K562 (cell line): ENCODE results near the gene PNRC2. TPM values are rescaled to one million over a fixed set of nuclear protein-coding genes. Genes with fewer than 3 reads are reported as not detected.
A peak's percentile ranks its signal among the peaks of the same experiment; 100 is the strongest.

Source experiments
- ATAC-seq: fragments of 200-7000 bp; cut with Tn5 transposase; 3 replicates; pipeline ENCODE4 v1.9.1; 2020; ENCODE audit warnings: moderate library complexity
- BruUV-seq: library from RNA; stranded (reverse); fragments of 400-500 nt; replicated peaks from 2 replicates; lab custom pipeline; 2021; lab: Mats Ljungman, UMichigan
- CTCF ChIA-PET: fragments of 300-600 bp; formaldehyde crosslinking; extraction: SDS; loops from one replicate; lab custom pipeline; 2021; ENCODE audit warnings: low intra/inter-chr PET ratio; lab: Yijun Ruan, JAX
- POLR2A ChIA-PET: fragments of 300-600, 350-650 bp; sonication (Branson Sonifier 250); formaldehyde crosslinking; extraction: SDS; loops from one replicate; lab custom pipeline; 2021; ENCODE audit warnings: antibody characterized with exemption, inconsistent platforms; lab: Yijun Ruan, JAX
- DNase-seq, 4 experiments: peaks; one replicate each; pipeline versions ENCODE4 v3.0.0 to v3.0.0-alpha.2; 2011 to 2018; ENCODE audit warnings: low spot score in 3 of 4, mixed read lengths in 3 of 4; ENCODE audit errors: extremely low read depth in 1 of 4
- FAIRE-seq: peaks from 2 replicates; lab custom pipeline; 2011; peaks lifted over from hg19 to GRCh38; lab: Jason Lieb, UNC
- H2AFZ ChIP-seq: 2 replicates; pipeline ENCODE4 v1.6.0; 2011; ENCODE audit warnings: low read depth, low read length, control low read depth, inconsistent platforms
- H3K27ac ChIP-seq: fragments of 200-600 bp; 3 replicates; pipeline ENCODE4 v1.8.0; 2011; ENCODE audit warnings: low read depth, mild to moderate bottlenecking, control low read depth, inconsistent platforms, low read length, moderate library complexity, mixed read lengths; ENCODE audit errors: extremely low read depth
- H3K27me3 ChIP-seq, 2 experiments: fragments of 300-600 bp in 1 of 2; 2 replicates in 1 of 2; 3 replicates in 1 of 2; pipeline versions ENCODE4 v1.6.0 to v1.8.0; 2011; ENCODE audit warnings: inconsistent platforms in 2 of 2, low read length in 2 of 2, mild to moderate bottlenecking in 1 of 2, mixed read lengths in 1 of 2, moderate library complexity in 1 of 2; ENCODE audit not compliant: control insufficient read depth in 2 of 2, insufficient read depth in 2 of 2
- H3K36me3 ChIP-seq: fragments of 300-600 bp; 3 replicates; pipeline ENCODE4 v1.8.0; 2011; ENCODE audit warnings: mild to moderate bottlenecking, low read length, inconsistent platforms; ENCODE audit not compliant: control insufficient read depth, insufficient read depth
- H3K4me1 ChIP-seq, 2 experiments: fragments of 200-600 bp in 1 of 2; replicated peaks in 1 of 2; 2 replicates in 1 of 2; 3 replicates in 1 of 2; pipeline versions ENCODE4 v1.5.1 to v1.8.0; 2011; ENCODE audit warnings: inconsistent platforms in 2 of 2, low read length in 2 of 2, mild to moderate bottlenecking in 1 of 2, mixed read lengths in 1 of 2, moderate library complexity in 1 of 2; ENCODE audit not compliant: control insufficient read depth in 2 of 2, insufficient read depth in 2 of 2
- H3K4me2 ChIP-seq: 2 replicates; pipeline ENCODE4 v1.6.1; 2011; ENCODE audit warnings: low read length, control low read depth, inconsistent platforms, mixed read lengths; ENCODE audit not compliant: insufficient read depth
- H3K4me3 ChIP-seq: fragments of 200-600 bp; sonication (generic), shearing (Covaris generic); 2 replicates; pipeline ENCODE4 v1.5.1; 2016; ENCODE audit warnings: control low read depth, inconsistent platforms
- H3K79me2 ChIP-seq: fragments of 200-600 bp; 3 replicates; pipeline ENCODE4 v1.8.0; 2011; ENCODE audit warnings: low read length, inconsistent platforms; ENCODE audit not compliant: control insufficient read depth, insufficient read depth
- H3K9ac ChIP-seq, 2 experiments: 2 replicates each; pipeline versions ENCODE4 v1.6.0 to v1.6.1; 2011; ENCODE audit warnings: low read depth in 2 of 2, low read length in 2 of 2, control low read depth in 1 of 2, inconsistent platforms in 1 of 2, mild to moderate bottlenecking in 1 of 2, mixed read lengths in 1 of 2; ENCODE audit not compliant: insufficient read depth in 1 of 2
- H3K9me1 ChIP-seq: one replicate; pipeline ENCODE4 v1.6.0; 2011; ENCODE audit warnings: inconsistent platforms, mild to moderate bottlenecking, low read length, moderate library complexity; ENCODE audit not compliant: control insufficient read depth, insufficient read depth
- H3K9me3 ChIP-seq: replicated peaks from 2 replicates; pipeline ENCODE4 v1.5.1; 2011; ENCODE audit warnings: low read depth, low read length, inconsistent platforms; ENCODE audit not compliant: control insufficient read depth, insufficient read depth
- H4K20me1 ChIP-seq: replicated peaks from 2 replicates; pipeline ENCODE4 v1.6.1; 2011; ENCODE audit warnings: low read length, inconsistent platforms, mixed read lengths; ENCODE audit not compliant: control insufficient read depth, insufficient read depth
- ELK1 ChIP-seq: sonication (generic); formaldehyde crosslinking; IDR thresholded peaks from 2 replicates; pipeline ENCODE4 v1.8.1; 2022; ENCODE audit warnings: missing genetic modification reagents
- FOXK1 ChIP-seq: sonication (generic); formaldehyde crosslinking; IDR thresholded peaks from 2 replicates; pipeline ENCODE4 v1.8.0; 2022; ENCODE audit warnings: missing genetic modification reagents, mild to moderate bottlenecking, borderline replicate concordance
- GATAD2B ChIP-seq: fragments of 450-650 bp; IDR thresholded peaks from 2 replicates; pipeline ENCODE4 v1.6.1; 2017; ENCODE audit warnings: mild to moderate bottlenecking, borderline replicate concordance
- HMGN3 ChIP-seq: IDR thresholded peaks from 2 replicates; pipeline ENCODE4 v1.6.1; 2011; ENCODE audit warnings: borderline replicate concordance, low read depth, mild to moderate bottlenecking, mixed read lengths, low read length; ENCODE audit not compliant: insufficient read length; ENCODE audit errors: extremely low read depth
- NFIC ChIP-seq: fragments of 450-650 bp; IDR thresholded peaks from 2 replicates; pipeline ENCODE4 v1.6.1; 2017; ENCODE audit warnings: mild to moderate bottlenecking, inconsistent platforms
- RCOR1 ChIP-seq, 2 experiments: IDR thresholded peaks; 2 replicates each; pipeline ENCODE4 v1.6.1; 2012; ENCODE audit warnings: low read depth in 2 of 2, low read length in 2 of 2, borderline replicate concordance in 1 of 2, improper control_type of control experiment in 1 of 2
- RFX1 ChIP-seq: fragments of 450-650 bp; IDR thresholded peaks from 2 replicates; pipeline ENCODE4 v1.6.1; 2016; ENCODE audit warnings: mild to moderate bottlenecking, moderate library complexity
- SMARCA5 ChIP-seq: fragments of 450-650 bp; IDR thresholded peaks from 2 replicates; pipeline ENCODE4 v1.6.1; 2016
- WGBS: fragments of 100-300 bp; shearing (Covaris generic); methylation state at CpG from one replicate; pipeline ENCODE4 v1.1.6; 2016; ENCODE audit warnings: low coverage, mixed read lengths; ENCODE audit not compliant: insufficient coverage; ENCODE audit errors: missing lambda C conversion rate; 5-methylcytosine and 5-hydroxymethylcytosine counted together
- in situ Hi-C: fragments of 300-500 bp; cut with MboI; formaldehyde crosslinking; loops from 4 replicates; pipeline ENCODE4 v1.15.0; 2018; ENCODE audit warnings: inconsistent platforms, mixed read lengths
- intact Hi-C: fragments of 100-400 bp; cut with micrococcal nuclease; formaldehyde crosslinking; loops from 2 replicates; pipeline ENCODE4 v1.14.2; 2022
- polyA plus RNA-seq, 8 experiments: library from polyadenylated mRNA; depleted of rRNA in 4 of 8; stranded (reverse) in 5 of 8; unstranded in 3 of 8; fragments of >200 nt; fragmentation: Nextera tagmentation in 2 of 8; fragmentation: Illumina TruSeq in 1 of 8; extraction: Ambion mirVana in 2 of 8; extraction: Trizol in 1 of 8; gene quantifications; 2 replicates each; pipeline versions ENCODE4 v1.2.1 to v1.2.3, GENCODE V29; 2011 to 2014; ENCODE audit warnings: inconsistent platforms in 1 of 8, missing spikeins in 1 of 8
- total RNA-seq, 7 experiments: library from RNA; depleted of rRNA in 6 of 7; stranded (reverse); fragments of >200 nt in 6 of 7; fragmentation: Illumina TruSeq in 2 of 7; extraction: Trizol in 2 of 7; gene quantifications; 2 replicates each; pipeline versions ENCODE4 v1.2.1 to v1.2.3, GENCODE V29; 2011 to 2021; ENCODE audit warnings: low replicate concordance in 1 of 7
- TF ChIP-seq, protein P1 (sequence below), 2 experiments: fragments of 450-650 bp in 1 of 2; sonication (generic) in 1 of 2; formaldehyde crosslinking in 1 of 2; IDR thresholded peaks in 1 of 2; conservative IDR thresholded peaks in 1 of 2; 2 replicates each; pipeline versions ENCODE4 v1.6.1 to v1.8.1; 2016 to 2023; ENCODE audit warnings: mild to moderate bottlenecking in 2 of 2, moderate library complexity in 2 of 2, inconsistent platforms in 1 of 2, missing genetic modification reagents in 1 of 2
- TF ChIP-seq, protein P2 (sequence below), 2 experiments: fragments of 450-650 bp; formaldehyde crosslinking in 1 of 2; IDR thresholded peaks; 2 replicates each; pipeline versions ENCODE4 v1.4.0 to v1.6.1; 2014 to 2020; ENCODE audit warnings: mild to moderate bottlenecking in 2 of 2, borderline replicate concordance in 1 of 2, low read depth in 1 of 2

Gene PNRC2
- total and polyA plus RNA-seq, 9 of the 15 experiments (the other 6 are each of a cell fraction or from before 2014, with no cell fraction given), result 127 to 303 (median 203) TPM

DNA sequence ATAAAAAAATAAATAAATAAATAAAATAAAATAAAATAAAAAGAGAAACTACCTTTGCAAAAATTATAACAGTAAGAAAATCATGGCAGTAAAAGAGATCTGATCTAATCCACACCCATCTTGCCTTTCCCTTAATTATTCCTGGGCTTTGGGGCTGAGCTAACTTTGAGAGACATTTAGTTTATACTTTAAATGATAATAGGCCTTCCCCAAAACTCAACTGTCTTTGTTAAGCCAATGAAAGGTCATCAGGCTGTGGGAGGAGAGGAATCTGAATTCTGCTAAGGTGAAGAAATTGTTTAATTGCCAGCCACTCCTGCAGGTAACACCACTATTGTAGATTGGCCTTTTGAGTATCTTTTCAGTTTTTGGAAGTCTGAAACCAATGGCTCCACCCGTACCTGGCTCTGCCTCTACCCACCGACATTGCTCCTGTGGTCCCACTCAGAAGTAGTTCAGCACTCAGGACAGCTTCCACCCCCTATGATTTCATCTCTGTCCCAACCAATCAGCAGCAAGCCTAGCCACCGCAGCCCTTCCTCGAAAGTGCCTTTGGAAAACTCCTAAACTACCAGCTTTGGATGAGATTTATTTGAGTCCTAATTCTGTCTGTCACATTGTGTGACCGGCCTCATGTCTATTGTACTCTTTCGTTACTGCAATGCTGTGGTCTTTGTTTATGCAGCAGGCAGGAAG is 23.0 kb upstream of the PNRC2 start:
- ChIA-PET POLR2A (interaction anchor here (0.5 to 0.6 kb wide), 2 partner anchors 23 to 242 kb away, joined by 3 to 4 read pairs; partner anchors contain the start of gene PNRC2), CTCF (no interaction called here)
- no peaks in the 10 kb centered on the region; the same call in 1 of the 2 replicates for H4K20me1 ChIP-seq
- in situ Hi-C loops, result no loop called here
- DNase-seq (peak; percentile 42 to 67 (median 57)), ATAC-seq (peak; percentile 91), FAIRE-seq (peak; percentile 87)
- no peak overlapping the region for H2AFZ ChIP-seq
- H3K9ac ChIP-seq, result no peak overlapping the region
- no peaks in the 10 kb centered on the region for H3K9me3 ChIP-seq
- H3K4me3 ChIP-seq, result no peak overlapping the region
- intact Hi-C loops, result no loop called here
- H3K27me3 ChIP-seq, result peaks cover 0 to 5% of the 10 kb centered on the region in 2 experiments; a peak in 2 of 5 replicates
- no peaks in the 10 kb centered on the region for H3K9me1 ChIP-seq
- H3K4me2 ChIP-seq, result no peak overlapping the region
- H3K36me3 ChIP-seq, result no peaks in the 10 kb centered on the region
- 4% methylated on average over 6 of the region's 6 CpGs for WGBS
- no peaks in the 10 kb centered on the region for H3K79me2 ChIP-seq
- no peak overlapping the region for H3K27ac ChIP-seq
- H3K4me1 ChIP-seq, result peaks cover 0 to 8% of the 10 kb centered on the region in 2 experiments; a peak in 2 of 5 replicates
- no TSS peak for BruUV-seq
- TF ChIP-seq, protein P1, sequence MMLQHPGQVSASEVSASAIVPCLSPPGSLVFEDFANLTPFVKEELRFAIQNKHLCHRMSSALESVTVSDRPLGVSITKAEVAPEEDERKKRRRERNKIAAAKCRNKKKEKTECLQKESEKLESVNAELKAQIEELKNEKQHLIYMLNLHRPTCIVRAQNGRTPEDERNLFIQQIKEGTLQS (IDR thresholded peaks at IDR 0.05), result peak; percentile 12; the same call in 1 of the 2 replicates
- TF ChIP-seq, protein P1 (CRISPR knock-in tag; conservative IDR thresholded peaks at IDR 0.05), result no peak
- no peak for TF ChIP-seq SMARCA5
- peak in 1 of 2 experiments; percentile 55; a peak in 1 of 4 replicates for TF ChIP-seq RCOR1 (IDR thresholded peaks at IDR 0.05; ENCODE audit: borderline replicate concordance in 1 of 2, low read depth in 2 of 2, low read length in 2 of 2)
- no peak for TF ChIP-seq RFX1
- TF ChIP-seq HMGN3, result no peak
- TF ChIP-seq NFIC, result no peak
- TF ChIP-seq, protein P2, sequence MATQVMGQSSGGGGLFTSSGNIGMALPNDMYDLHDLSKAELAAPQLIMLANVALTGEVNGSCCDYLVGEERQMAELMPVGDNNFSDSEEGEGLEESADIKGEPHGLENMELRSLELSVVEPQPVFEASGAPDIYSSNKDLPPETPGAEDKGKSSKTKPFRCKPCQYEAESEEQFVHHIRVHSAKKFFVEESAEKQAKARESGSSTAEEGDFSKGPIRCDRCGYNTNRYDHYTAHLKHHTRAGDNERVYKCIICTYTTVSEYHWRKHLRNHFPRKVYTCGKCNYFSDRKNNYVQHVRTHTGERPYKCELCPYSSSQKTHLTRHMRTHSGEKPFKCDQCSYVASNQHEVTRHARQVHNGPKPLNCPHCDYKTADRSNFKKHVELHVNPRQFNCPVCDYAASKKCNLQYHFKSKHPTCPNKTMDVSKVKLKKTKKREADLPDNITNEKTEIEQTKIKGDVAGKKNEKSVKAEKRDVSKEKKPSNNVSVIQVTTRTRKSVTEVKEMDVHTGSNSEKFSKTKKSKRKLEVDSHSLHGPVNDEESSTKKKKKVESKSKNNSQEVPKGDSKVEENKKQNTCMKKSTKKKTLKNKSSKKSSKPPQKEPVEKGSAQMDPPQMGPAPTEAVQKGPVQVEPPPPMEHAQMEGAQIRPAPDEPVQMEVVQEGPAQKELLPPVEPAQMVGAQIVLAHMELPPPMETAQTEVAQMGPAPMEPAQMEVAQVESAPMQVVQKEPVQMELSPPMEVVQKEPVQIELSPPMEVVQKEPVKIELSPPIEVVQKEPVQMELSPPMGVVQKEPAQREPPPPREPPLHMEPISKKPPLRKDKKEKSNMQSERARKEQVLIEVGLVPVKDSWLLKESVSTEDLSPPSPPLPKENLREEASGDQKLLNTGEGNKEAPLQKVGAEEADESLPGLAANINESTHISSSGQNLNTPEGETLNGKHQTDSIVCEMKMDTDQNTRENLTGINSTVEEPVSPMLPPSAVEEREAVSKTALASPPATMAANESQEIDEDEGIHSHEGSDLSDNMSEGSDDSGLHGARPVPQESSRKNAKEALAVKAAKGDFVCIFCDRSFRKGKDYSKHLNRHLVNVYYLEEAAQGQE (IDR thresholded peaks at IDR 0.05; ENCODE audit: borderline replicate concordance), result peak; percentile 98
- TF ChIP-seq, protein P2 (CRISPR knock-in tag; IDR thresholded peaks at IDR 0.05; ENCODE audit: low read depth), result peak; percentile 89
- no peak for TF ChIP-seq FOXK1 (CRISPR knock-in tag)
- TF ChIP-seq ELK1 (CRISPR knock-in tag), result no peak
- TF ChIP-seq GATAD2B, result no peak
